ENCODE results near the gene GNPAT.

GNPAT gene

GRCh38 chr1:231213831-231214573 lies 27.0 kb upstream of the GNPAT start:
- no peak for DNase-seq

DNA sequence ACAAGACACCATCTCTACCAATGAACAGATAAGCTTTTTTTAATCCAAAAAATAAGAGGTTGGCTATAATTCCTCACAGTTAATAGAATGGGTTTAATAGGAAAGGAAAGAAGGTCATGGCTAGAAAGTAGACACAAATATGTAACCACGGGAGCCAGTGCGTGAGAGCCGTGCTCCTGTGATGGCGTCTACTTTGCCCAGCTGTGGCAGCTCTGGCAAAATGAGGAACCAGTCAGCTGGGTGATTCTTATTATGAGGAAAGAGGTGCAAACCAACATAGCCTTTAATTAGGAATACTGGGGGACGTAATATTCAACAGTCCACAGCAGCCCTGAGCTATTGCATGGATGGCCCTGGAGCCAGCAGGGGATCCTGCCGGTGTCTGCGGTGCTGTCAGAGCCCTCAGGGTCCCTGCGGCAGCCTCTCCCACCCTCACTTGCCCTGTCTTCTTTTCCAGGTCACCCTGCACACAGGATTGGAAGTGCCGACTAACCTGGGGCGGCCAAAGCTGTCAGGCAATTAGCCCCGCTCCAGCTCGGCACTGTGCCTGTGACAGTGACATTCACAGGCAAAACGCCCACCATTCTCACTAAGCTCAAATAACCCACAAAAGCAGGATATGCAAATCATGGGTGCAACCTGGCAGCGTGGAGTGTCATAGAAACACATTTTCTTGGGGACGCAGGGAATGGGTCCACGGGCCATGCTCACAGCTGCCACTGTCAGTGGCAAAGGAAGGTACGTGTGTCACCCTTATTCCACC lies 25.9 kb upstream of the GNPAT start:
- no peak for DNase-seq

GRCh38 chr1:231215681-231216385 lies 25.2 kb upstream of the GNPAT start:
- DNase-seq, result no peak

DNA sequence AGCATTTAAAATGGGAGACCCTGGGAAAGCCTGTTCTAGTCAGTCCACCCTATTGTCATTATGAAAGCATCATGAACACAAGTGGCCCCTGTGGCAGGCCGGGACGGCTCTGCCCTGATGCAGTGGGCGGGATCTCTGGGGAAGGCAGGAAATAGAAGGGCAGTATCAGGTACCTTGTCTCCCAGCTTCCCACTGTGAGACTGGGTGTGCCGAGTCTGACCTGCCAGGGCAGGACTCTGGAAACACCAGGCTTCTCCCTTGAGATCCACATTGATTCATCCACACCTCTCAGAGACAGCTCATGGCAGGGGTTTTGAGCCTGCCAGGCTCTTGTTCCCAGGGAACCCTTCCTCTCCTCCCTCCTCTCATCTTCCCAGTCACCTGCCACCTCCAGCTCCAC lies 24.5 kb upstream of the GNPAT start:
- no peak for DNase-seq

GRCh38 chr1:231217056-231217455 lies 24.0 kb upstream of the GNPAT start:
- DNase-seq, result no peak

DNA sequence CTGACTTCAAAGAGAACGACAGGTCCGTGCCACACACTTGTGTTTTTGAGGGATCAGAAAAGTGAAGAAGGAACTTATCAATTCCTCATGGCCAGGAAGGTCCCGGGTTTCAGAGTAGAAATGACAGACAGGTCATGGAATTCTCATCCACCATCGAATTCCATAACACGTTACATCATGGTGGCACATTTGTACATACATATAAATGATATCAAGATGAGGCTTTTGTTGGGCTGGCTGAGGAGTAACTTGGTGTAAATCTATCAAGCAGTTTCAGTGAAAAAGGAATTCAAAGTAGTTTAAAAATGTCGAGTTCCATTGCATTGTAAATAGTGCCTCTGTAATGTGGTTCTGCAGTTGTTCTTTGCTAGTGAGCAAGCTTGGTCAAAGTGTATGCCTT lies 22.9 kb upstream of the GNPAT start:
- DNase-seq, result no peak

DNA sequence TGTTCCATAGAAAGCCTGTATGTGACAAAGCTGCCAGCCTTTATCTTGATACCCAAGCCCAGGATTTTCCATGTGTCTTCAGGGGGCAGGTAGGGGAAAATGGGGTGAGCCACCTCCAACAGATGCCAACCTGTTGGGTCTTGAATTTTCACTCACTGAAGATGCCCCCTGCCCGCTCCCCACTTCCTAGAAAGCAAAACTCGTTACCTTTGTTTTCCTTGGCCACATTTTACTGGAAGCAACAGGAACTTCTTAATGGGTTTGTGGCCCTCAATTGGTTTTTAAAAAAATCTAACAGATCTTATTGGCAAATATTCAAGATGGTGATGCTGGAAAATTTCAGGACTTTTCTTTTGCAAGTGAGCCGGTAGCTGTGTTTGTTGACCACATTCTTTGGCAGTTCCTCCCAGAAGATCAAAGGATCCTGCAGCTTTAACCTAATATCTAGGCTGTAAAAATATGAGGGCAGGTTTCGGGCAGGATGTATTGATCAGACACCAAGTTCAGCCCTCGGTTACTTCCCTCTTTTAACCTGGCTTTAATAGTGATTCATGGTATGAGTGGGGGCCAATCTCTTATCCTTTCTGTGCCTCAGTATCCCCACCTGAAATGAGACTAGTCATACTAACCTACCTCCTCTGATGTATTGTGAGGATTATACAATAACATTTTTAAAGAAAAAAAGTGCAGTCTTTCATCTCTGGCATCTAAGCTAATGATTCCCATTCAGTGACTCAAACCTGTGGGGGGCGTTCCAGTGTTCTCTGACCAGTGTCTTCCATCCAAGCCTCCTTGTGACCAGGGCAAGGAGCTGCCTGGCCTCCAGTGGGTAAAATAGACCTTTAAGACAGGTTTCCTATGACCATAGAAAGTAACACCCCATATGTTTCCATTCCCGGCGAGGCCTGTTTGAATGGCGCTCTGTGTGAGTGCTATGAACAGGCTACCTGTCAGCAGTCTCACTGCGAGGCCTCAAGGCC lies 21.3 kb upstream of the GNPAT start:
- DNase-seq, result no peak

DNA sequence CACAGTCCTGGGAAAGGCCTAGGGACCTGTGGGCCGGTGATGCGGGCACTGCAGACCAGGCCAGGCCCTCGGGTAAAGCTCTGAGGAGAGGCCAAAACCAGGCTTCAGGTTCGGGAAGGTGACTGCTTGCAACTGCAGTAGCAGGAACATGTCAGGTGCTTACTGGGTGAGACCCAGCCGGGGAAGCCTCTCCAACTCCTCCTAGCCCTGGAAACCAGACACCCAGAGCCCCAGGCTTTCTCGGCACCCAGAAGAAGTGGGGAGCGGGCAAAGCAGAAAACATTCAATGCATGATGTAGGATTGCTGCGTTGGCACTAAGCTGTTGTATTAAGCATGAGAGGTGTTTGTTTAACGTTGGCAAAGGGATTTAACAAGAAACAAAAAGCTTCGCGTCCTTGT lies 20.2 kb upstream of the GNPAT start:
- no peak for DNase-seq

GRCh38 chr1:231226156-231226555 lies 14.9 kb upstream of the GNPAT start:
- no peak for DNase-seq

GRCh38 chr1:231231511-231231910 lies 9.5 kb upstream of the GNPAT start:
- DNase-seq, result no peak

DNA sequence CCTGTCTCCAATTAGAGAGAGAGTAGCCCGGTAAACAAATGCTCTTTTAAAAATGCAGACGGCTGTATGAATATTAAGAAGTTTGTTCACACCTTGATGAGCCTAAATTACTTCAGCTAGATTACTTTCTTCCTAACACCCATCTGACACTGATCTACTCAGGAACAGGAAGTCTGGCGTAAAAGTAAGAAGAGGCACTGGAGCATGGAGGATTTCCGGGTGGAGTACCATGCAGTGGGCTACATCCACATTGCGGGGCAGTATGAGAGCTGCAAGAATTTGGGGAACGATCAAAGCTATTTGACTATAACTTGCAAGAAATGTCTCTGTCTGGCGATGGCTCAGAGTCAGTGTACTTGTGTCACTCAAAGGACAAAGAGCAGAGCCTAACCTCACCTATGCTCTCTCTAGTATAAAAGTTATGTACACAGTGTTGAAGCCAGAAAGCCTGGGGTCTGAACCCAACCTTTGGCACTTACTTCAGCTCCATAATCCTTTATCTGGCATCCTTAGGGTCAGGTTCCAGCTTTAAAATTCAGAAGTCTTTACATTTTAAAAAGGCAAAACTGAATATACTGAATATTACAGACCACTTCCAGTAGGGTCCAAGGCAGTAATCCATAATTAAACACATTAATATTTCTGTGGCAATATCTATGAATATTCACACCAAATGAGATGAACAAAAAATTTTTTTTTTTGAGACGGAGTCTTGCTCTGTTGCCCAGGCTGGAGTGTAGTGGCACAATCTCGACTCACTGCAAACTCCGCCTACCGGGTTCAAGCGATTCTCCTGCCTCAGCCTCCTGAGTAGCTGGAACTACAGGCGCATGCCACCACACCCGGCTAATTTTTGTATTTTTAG lies 7.9 kb upstream of the GNPAT start:
- no peak for DNase-seq

- DNase-seq, result no peak
Observed at GRCh38 chr1:231233735-231234417, 7.1 kb upstream of the GNPAT start.

GRCh38 chr1:231234506-231234905 lies 6.5 kb upstream of the GNPAT start:
- no peak for DNase-seq

GRCh38 chr1:231235526-231236207 lies 5.3 kb upstream of the GNPAT start:
- DNase-seq, result no peak

DNA sequence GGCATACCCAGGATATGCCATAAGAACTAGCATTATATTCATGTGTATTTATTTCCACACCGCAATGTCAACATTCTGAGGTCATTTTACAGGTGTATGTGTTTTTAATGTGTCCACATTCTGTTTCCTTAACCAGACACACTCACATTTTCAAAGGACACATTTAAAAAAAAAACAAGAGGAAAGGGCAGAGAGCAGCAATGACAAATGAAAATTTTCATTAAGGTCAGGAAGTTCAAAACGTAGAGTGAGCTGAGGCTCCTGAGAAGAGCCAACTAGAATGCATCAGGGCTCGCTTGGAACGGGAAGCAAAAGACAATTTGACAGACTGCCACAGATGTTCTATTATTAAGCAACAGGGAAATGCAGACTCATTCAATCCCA lies 4.8 kb upstream of the GNPAT start:
- no peak for DNase-seq

DNA sequence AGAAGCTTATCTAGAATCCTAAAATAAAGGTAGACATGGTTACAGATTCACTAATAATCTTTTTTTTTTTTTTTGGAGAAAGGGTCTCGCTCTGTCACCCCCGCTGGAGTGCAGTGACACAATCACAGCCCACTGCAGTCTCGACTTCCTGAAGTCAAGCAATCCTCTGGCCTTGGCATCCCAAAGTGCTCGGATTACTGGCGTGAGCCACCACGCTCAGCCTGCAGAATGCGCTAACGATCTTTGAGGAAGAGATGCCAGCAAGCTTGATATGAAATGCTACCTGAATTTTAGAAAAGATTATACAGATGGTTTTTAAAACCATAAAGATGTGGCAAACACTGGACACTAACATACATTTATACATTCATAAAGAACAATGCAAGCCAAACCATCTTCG lies 4.1 kb upstream of the GNPAT start:
- no peak for DNase-seq

GRCh38 chr1:231238298-231238697 lies 2.7 kb upstream of the GNPAT start:
- DNase-seq, result no peak

DNA sequence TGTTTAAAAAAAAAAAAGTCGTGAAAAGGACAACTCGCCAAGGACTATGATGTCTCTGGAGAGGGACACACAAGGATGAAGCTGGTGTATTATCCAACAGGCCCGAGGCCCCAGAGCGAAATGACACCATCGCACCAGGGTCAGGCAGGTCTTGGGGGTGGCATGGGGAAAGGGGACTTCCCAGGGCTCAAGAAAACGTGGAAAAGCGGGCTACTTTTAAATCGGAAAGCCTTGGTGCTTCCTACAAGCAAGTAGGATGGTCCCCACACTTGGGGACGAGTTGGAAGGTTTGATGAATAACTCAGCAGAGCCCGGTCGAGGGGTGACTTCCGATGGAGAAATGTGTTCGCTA lies 505 bp upstream of the GNPAT start:
- DNase-seq, result no peak

- DNase-seq, result no peak
Observed at GRCh38 chr1:231241750-231242149, 738 bp downstream of the GNPAT start.

- DNase-seq, result no peak
Observed at GRCh38 chr1:231242516-231243198, 1.6 kb downstream of the GNPAT start.
